ENCODE measurements around the gene SPOUT1. TPM values are rescaled to one million over a fixed set of nuclear protein-coding genes. Genes with fewer than 3 reads are reported as not detected.
"Not testable (repeated sequence)": the region's sequence is repeated elsewhere in the genome, so short reads cannot be mapped to it uniquely, and the experiment has no call there.

Gene SPOUT1, protein sequence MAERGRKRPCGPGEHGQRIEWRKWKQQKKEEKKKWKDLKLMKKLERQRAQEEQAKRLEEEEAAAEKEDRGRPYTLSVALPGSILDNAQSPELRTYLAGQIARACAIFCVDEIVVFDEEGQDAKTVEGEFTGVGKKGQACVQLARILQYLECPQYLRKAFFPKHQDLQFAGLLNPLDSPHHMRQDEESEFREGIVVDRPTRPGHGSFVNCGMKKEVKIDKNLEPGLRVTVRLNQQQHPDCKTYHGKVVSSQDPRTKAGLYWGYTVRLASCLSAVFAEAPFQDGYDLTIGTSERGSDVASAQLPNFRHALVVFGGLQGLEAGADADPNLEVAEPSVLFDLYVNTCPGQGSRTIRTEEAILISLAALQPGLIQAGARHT
- total RNA-seq (10.6 TPM), polyA plus RNA-seq (22.4 TPM)

DNA sequence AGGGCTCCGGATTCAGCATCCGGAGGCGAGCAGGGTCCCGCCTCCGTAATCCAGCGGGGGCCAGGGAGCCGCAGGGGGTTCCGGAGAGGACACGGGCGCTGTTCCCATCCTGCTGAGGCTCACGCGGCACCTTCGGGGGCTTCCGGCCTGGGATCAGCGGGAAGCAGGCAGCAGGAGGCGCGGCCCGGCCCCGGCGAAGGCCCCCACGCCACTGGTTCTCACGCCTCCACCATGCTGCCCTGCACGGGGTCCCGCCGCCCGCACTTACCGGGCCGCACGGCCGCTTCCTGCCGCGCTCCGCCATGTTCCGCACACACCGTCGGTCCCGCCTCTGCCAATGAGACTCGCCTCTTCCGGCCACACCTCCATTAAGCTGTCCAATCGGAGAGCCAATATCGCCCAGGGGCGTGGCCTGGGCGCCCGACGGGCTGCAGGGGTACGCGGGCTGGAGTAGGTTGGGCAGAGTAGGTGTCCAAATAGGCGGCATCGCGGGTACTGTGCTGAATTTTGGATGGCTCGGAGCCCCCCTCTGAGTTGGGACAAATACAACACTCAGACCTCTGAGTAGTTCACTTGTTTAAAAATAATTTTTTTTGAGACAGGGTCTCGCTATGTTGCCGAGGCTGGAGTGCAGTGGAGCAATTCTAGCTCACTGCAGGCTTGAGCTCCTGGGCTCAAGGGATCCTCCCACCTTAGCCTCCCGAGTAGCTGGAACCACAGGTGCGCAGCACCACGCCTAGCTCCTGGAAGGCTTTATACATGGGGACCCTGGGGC lies at the start of gene SPOUT1:
Gene SPOUT1, minus strand, starts transcription at position 318 of the 775 bp plus-strand sequence. Its CDS starts 14 bp downstream, at position 304.
- H3K4me3 ChIP-seq (ENCODE audit: low read depth, low read length): peak within 1 kb of the TSS; percentile 80
- under 1% methylated on average over 56 of the region's 56 CpGs for WGBS
- peak; percentile 84 for DNase-seq (ENCODE audit: extremely low spot score)
- no peaks in the 10 kb centered on the region for H3K36me3 ChIP-seq (ENCODE audit: insufficient read depth)
- peak within 1 kb of the TSS; percentile 26 for H3K27ac ChIP-seq (ENCODE audit: low read depth)
- H3K4me1 ChIP-seq (ENCODE audit: insufficient read depth): no peaks in the 10 kb centered on the region

DNA sequence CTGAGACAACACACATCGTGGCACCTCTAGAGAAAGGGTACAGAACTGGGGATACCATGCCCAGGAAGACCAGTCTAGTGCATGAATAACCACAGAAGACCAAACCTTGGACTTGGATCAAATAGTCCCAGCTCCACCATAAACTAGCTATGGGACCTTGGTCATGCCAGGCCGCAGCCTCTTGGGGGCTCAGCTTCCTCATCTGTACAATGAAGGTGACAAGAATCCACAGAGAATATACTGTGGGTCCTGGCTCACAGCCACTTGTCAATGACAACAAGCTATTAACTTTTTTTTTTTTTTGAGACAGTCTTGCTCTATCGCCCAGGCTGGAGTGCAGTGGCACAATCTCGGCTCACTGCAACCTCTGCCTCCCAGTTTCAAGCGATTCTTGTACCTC lies 48.3 kb upstream of the SPOUT1 start:
- H3K27ac ChIP-seq (ENCODE audit: low read depth): no peak overlapping the region

DNA sequence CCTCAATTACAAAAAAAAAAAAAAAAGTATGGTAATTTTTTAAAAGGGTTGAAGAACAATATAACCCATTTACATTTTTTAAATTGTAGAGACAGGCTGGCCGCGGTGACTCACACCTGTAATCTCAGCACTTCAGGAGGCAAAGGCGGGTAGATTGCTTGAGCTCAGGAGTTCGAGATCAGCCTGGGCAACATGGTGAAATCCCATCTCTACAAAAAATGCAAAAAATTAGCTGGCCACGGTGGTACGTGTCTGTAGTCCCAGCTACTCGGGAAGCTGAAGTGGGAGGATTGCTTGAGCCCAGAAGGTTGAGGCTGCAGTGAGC lies 41.3 kb upstream of the SPOUT1 start:
- not testable (repeated sequence) for H3K27ac ChIP-seq (ENCODE audit: low read depth); DNase-seq (ENCODE audit: extremely low spot score); H3K4me1 ChIP-seq (ENCODE audit: insufficient read depth)

More for the DNA sequence above, 48.3 kb upstream of the SPOUT1 start:
- no peak overlapping the region for H3K4me3 ChIP-seq (ENCODE audit: low read depth, low read length)
- WGBS: 90% methylated on average over 5 of the region's 5 CpGs
- DNase-seq (ENCODE audit: extremely low spot score): no peak
- no peaks in the 10 kb centered on the region for H3K36me3 ChIP-seq (ENCODE audit: insufficient read depth)
- H3K4me1 ChIP-seq (ENCODE audit: insufficient read depth): no peaks in the 10 kb centered on the region

DNA sequence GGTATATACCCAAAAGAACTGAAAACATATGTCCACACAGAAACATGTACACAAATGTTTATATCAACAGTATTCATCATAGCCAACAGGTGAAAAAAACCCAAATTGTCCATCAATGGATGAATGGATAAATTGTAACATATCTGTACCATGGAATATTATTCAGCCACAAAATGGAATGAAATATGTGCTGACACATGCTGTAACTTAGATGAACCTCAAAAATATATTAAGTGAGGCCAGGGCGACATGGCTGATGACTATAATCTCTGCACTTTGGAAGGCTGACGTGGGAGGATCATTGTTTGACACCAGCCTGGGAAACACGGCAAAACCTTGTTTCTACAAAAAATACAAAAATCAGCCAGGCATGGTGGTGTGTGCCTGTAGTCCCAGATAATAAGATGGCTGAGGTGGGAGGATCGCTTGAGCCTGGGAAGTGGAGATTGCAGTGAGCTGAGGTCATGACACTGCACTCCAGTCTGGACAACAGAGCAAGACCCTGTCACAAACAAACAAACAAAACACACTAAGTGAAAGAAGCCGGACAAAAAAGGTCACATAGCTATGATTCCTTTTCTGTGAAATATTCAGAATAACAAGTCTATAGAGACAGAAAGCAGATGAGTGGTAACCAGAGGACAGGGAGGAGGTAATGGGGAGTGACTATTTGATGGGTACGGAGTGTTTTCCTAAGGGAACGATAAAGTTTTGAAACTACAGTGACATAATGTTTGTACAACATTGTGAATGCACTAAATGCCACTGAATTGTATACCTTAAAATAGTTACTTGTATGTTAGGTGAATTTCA lies 40.7 kb upstream of the SPOUT1 start:
- WGBS: 93% methylated on average over 7 of the region's 7 CpGs
- H3K4me1 ChIP-seq (ENCODE audit: insufficient read depth): no peaks in the 10 kb centered on the region
- H3K27ac ChIP-seq (ENCODE audit: low read depth): no peak overlapping the region
- DNase-seq (ENCODE audit: extremely low spot score): no peak
- H3K36me3 ChIP-seq (ENCODE audit: insufficient read depth): no peaks in the 10 kb centered on the region
- H3K4me3 ChIP-seq (ENCODE audit: low read depth, low read length): no peak overlapping the region

More for the DNA sequence above, 41.3 kb upstream of the SPOUT1 start:
- 92% methylated on average over 7 of the region's 7 CpGs for WGBS
- not testable (repeated sequence) for H3K4me3 ChIP-seq (ENCODE audit: low read depth, low read length); H3K36me3 ChIP-seq (ENCODE audit: insufficient read depth)

DNA sequence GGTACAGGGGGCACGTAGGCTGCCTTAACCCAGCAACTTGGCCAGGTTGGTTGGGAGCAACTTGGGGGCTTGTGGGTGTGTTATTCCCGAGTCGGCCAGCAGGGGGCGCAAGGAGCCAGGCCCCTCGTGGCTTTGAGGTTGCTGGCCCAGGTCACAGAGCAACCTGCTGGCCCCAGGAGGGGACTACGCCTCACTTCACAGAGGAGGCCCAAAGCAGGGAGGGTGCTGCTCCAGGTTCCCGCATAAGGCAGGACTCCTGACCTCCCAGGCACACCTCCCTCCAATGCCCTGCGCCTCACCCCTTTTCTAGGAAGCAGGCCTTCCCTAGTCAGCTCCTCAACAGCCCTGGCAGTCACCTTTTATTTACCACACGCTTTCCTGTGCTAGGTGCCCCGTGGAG lies 34.1 kb upstream of the SPOUT1 start:
- Histone ChIP-seq H3K27ac (ENCODE audit: low read depth) (no peak overlapping the region), H3K36me3 (ENCODE audit: insufficient read depth) (no peaks in the 10 kb centered on the region), H3K4me3 (ENCODE audit: low read depth, low read length) (no peak overlapping the region), H3K4me1 (ENCODE audit: insufficient read depth) (no peaks in the 10 kb centered on the region)
- DNase-seq (ENCODE audit: extremely low spot score): no peak
- 27% methylated on average over 10 of the region's 10 CpGs for WGBS

DNA sequence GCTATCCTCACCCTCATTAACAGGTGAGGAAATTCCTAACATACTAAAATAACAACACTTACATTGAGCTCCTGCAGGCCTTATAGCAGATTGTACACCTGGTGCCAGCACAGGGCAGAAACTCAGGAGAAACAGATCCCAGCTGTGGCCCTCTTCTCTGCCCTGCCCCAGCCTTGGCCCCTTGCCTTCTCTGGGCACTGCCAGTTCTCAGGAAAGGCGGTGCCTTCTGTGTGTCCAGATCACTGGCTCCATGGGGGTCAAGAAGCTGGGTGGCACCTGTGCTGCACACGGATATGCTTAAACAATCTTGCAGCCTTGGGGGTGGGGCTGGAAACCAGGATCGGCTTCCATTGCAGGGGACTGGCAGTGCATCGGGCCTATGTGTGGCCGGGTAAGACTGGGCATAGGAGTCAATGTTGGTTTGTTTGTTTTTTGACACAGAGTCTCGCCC lies 32.8 kb upstream of the SPOUT1 start:
- no peak overlapping the region for H3K27ac ChIP-seq (ENCODE audit: low read depth)
- H3K4me1 ChIP-seq (ENCODE audit: insufficient read depth): no peaks in the 10 kb centered on the region
- DNase-seq (ENCODE audit: extremely low spot score): no peak
- no peak overlapping the region for H3K4me3 ChIP-seq (ENCODE audit: low read depth, low read length)
- no peaks in the 10 kb centered on the region for H3K36me3 ChIP-seq (ENCODE audit: insufficient read depth)
- WGBS: 79% methylated on average over 6 of the region's 6 CpGs

DNA sequence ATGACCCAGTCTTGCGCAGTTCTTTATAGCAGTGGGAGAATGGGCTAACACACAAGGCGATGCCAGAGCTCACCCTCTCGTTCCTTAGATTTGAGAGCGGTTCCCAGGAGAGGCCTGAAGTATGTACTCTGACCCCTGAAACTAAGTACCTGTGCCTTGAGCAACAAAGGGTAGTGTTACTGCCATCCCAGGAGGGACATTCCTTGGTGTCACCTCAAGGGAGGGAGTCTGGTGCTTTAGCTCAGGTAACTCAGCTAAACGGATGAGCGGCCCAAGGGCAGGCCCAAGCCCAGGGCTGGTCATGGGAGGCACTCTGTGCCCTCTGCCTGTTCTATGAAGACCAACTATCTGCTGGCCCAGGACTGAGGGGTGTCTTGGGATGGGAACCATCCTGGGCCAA lies 31.9 kb upstream of the SPOUT1 start:
- Histone ChIP-seq H3K4me3 (ENCODE audit: low read depth, low read length) (no peak overlapping the region), H3K4me1 (ENCODE audit: insufficient read depth) (no peaks in the 10 kb centered on the region), H3K36me3 (ENCODE audit: insufficient read depth) (no peaks in the 10 kb centered on the region), H3K27ac (ENCODE audit: low read depth) (no peak overlapping the region)
- DNase-seq (ENCODE audit: extremely low spot score): no peak
- WGBS: 79% methylated on average over 6 of the region's 6 CpGs

DNA sequence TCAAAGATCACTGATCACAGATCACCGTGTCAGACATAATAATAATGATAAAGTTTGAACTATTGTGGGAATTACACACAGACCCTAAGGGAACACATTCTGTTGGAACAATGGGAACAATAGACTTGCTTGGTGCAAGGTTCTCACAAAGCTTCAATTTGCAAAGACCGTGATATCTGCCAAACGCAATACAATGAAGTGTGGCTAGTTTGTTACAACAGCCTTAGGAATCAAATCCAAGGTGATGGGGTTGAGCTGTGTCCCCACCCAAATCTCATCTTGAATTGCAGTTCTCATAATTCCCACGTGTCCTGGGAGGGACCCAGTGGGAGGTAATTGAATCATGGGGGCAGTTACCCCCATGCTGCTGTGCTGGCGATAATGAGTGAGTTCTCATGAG lies 31.3 kb upstream of the SPOUT1 start:
- H3K4me3 ChIP-seq (ENCODE audit: low read depth, low read length): no peak overlapping the region
- H3K27ac ChIP-seq (ENCODE audit: low read depth): no peak overlapping the region
- DNase-seq (ENCODE audit: extremely low spot score): no peak
- WGBS: 82% methylated on average over 5 of the region's 5 CpGs
- no peaks in the 10 kb centered on the region for H3K4me1 ChIP-seq (ENCODE audit: insufficient read depth)
- H3K36me3 ChIP-seq (ENCODE audit: insufficient read depth): no peaks in the 10 kb centered on the region

DNA sequence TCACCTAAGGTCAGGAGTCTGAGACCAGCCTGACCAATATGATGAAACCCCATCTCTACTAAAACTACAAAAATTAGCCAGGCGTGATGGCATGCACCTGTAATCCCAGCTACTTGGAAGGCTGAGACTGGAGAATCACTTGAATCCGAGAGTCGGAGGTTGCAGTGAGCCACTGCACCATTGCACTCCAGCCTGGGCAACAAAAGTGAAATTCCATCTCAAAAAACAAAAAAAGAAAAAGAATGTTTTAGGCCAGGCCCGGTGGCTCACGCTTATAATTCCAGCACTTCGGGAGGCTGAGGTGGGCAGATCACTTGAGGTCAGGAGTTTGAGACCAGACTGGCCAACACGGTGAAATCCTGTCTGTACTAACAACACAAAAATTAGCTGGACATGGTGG lies 28.9 kb upstream of the SPOUT1 start:
- H3K4me3 ChIP-seq (ENCODE audit: low read depth, low read length); H3K36me3 ChIP-seq (ENCODE audit: insufficient read depth); H3K27ac ChIP-seq (ENCODE audit: low read depth); DNase-seq (ENCODE audit: extremely low spot score); H3K4me1 ChIP-seq (ENCODE audit: insufficient read depth): not testable (repeated sequence)
- 94% methylated on average over 7 of the region's 7 CpGs for WGBS

DNA sequence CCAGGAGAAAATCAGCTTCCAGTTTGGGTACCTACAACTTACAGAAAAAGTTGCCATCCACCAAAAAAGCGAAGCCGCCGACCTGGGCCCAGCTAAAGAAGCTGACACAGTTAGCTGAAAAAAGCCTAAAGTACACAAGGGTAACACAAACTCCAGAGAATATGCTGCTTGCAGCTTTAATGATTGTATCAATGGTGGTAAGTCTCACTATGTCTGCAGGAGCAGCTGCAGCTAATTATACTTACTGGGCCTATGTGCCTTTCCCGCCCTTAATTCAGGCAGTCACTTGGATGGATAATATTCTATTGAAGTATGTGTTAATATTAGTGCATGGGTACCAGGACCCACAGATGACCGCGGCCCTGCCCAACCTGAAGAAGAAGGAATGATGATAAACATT lies 24.9 kb upstream of the SPOUT1 start:
- DNase-seq (ENCODE audit: extremely low spot score); H3K4me3 ChIP-seq (ENCODE audit: low read depth, low read length); H3K4me1 ChIP-seq (ENCODE audit: insufficient read depth); H3K36me3 ChIP-seq (ENCODE audit: insufficient read depth); H3K27ac ChIP-seq (ENCODE audit: low read depth): not testable (repeated sequence)
- 87% methylated on average over 6 of the region's 6 CpGs for WGBS

DNA sequence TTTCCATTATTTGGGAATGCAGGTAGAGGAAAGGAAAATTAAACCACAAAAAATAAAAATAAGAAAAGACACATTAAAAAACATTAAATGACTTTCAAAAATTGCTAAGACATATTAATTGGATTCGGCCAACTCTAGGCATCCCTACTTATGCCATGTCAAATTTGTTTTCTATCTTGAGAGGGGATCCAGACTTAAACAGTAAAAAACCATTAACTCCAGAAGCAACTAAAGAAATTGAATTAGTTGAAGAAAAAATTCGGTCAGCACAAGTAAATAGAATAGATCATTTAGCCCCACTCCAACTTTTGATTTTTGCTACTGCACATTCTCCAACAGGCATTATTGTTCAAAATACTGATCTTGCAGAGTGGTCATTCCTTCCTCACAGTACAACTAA lies 23.1 kb upstream of the SPOUT1 start:
- DNase-seq (ENCODE audit: extremely low spot score); H3K27ac ChIP-seq (ENCODE audit: low read depth); H3K4me1 ChIP-seq (ENCODE audit: insufficient read depth); H3K4me3 ChIP-seq (ENCODE audit: low read depth, low read length); H3K36me3 ChIP-seq (ENCODE audit: insufficient read depth): not testable (repeated sequence)
- WGBS: 87% methylated on average over 2 of the region's 2 CpGs

DNA sequence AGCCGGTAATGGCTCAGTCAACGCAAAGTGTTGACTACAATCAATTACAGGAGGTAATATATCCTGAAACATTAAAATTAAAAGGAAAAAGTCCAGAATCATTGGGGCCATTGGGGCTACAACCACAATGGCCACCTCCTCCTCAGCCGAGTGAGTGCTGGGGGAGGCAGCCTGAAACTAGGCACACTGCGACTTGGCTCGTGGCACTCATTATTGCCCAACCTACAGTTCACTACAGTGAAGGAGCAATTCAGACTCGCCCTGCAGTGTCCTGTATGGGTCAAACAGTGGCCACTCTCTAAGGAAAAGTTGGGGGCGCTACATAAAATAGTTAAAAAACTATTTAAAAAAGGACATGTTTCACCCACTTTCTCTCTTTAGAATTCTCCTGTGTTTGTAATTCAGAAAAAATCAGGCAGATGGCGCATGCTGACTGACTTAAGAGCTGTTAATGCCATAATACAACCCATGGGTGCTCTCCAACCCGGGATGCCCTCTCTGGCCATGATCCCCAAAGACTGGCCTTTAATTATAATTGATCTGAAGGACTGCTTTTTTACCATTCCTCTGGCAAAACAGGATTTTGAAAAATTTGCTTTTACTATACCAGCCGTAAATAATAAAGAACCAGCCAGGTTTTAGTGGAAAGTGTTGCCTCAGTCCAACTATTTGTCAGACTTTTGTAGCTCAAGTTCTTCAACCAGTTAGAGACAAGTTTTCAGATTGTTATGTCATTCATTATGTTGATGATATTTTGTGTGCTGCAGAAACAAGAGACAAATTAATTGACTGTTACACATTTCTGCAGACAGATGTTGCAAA lies 22.4 kb upstream of the SPOUT1 start:
- not testable (repeated sequence) for H3K4me1 ChIP-seq (ENCODE audit: insufficient read depth); DNase-seq (ENCODE audit: extremely low spot score); H3K27ac ChIP-seq (ENCODE audit: low read depth); H3K4me3 ChIP-seq (ENCODE audit: low read depth, low read length); H3K36me3 ChIP-seq (ENCODE audit: insufficient read depth)
- 81% methylated on average over 10 of the region's 10 CpGs for WGBS

DNA sequence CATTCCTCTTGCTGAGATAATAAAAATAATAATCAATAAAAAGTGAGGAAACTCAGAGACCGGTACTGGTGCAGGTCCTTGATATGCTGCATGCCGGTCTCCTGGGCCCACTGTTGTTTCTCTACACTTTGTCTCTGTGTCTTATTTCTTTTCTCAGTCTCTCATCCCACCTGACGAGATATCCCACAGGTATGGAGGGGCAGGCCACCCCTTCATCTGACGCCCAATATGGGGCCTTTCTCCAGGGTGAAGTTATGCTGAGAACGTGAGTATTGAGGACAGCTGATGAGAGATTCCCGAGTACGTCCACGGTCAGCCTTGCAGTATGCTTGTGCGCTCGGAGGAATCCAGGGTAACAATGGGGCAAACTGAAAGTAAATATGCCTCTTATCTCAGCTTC lies 21.4 kb upstream of the SPOUT1 start:
- 93% methylated on average over 10 of the region's 10 CpGs for WGBS
- H3K4me3 ChIP-seq (ENCODE audit: low read depth, low read length); H3K27ac ChIP-seq (ENCODE audit: low read depth); H3K36me3 ChIP-seq (ENCODE audit: insufficient read depth); DNase-seq (ENCODE audit: extremely low spot score); H3K4me1 ChIP-seq (ENCODE audit: insufficient read depth): not testable (repeated sequence)

Data from urinary bladder (tissue), 4 donors.